OCI-LY3 (cell line): ENCODE results near the gene AKTIP.

ENCODE experiments used
- CTCF ChIP-seq: fragments of 200-600, 300-600 bp; sonication (generic); IDR thresholded peaks from 2 replicates; pipeline ENCODE4 v1.5.1; 2014; ENCODE audit warnings: antibody characterized with exemption, low read length, low read depth
- EZH2phosphoT487 ChIP-seq: fragments of 200-600 bp; shearing (Covaris generic); IDR thresholded peaks from 2 replicates; pipeline ENCODE4 v1.6.1; 2018; ENCODE audit warnings: antibody characterized with exemption, mixed run types, low read depth

GRCh38 chr16:53478965-53479364 is 24.0 kb downstream of the AKTIP start:
- TF ChIP-seq CTCF, result no peak
- TF ChIP-seq EZH2phosphoT487, result no peak
